PC-9 (cell line): Measurements from ENCODE around the gene OSBPL2. TPM values are rescaled to one million over a fixed set of nuclear protein-coding genes. Genes with fewer than 3 reads are reported as not detected.

Source experiments
- BruUV-seq: library from RNA; stranded (reverse); fragments of 400-500 nt; replicated peaks from 2 replicates; lab custom pipeline; 2021; lab: Mats Ljungman, UMichigan
- CTCF ChIA-PET: fragments of 300-600 bp; sonication (Branson Sonifier 250); formaldehyde crosslinking; loops from one replicate; lab custom pipeline; 2022; ENCODE audit warnings: antibody characterized with exemption; lab: Charles Lee
- POLR2A ChIA-PET: fragments of 300-600 bp; sonication (Branson Sonifier 250); formaldehyde crosslinking; loops from one replicate; lab custom pipeline; 2022; ENCODE audit warnings: antibody characterized with exemption; ENCODE audit not compliant: unreplicated experiment; lab: Charles Lee
- DNase-seq, 2 experiments: peaks; one replicate each; pipeline versions ENCODE4 v3.0.0 to v3.0.0-alpha.2; 2015 to 2022; ENCODE audit warnings: mixed read lengths in 1 of 2
- H2AFZ ChIP-seq: fragments of 200-600 bp; sonication (generic); 2 replicates; pipeline ENCODE4 v1.8.1; 2017; ENCODE audit warnings: antibody characterized with exemption
- H3F3A ChIP-seq: fragments of 200-600 bp; sonication (generic); 2 replicates; pipeline ENCODE4 v1.8.1; 2017; ENCODE audit warnings: antibody characterized with exemption, mild to moderate bottlenecking, low read depth; ENCODE audit not compliant: insufficient read depth
- H3K27ac ChIP-seq: fragments of 200-600 bp; sonication (generic); 2 replicates; pipeline ENCODE4 v1.6.1; 2016; ENCODE audit warnings: mixed run types
- H3K27me3 ChIP-seq: fragments of 200-600 bp; sonication (generic); 2 replicates; pipeline ENCODE4 v1.6.1; 2016; ENCODE audit warnings: low read depth, mixed run types; ENCODE audit not compliant: insufficient read depth
- H3K36me3 ChIP-seq: fragments of 200-600 bp; sonication (generic); 2 replicates; pipeline ENCODE4 v1.6.1; 2016; ENCODE audit warnings: low read depth, mixed run types
- H3K4me1 ChIP-seq: fragments of 200-600 bp; sonication (generic); replicated peaks from 2 replicates; pipeline ENCODE4 v1.6.1; 2016; ENCODE audit warnings: mixed run types; ENCODE audit not compliant: insufficient read depth
- H3K4me2 ChIP-seq: fragments of 200-600 bp; sonication (generic); 2 replicates; pipeline ENCODE4 v1.6.1; 2017; ENCODE audit warnings: mixed run types
- H3K4me3 ChIP-seq: fragments of 200-600 bp; sonication (generic); 2 replicates; pipeline ENCODE4 v1.6.1; 2016; ENCODE audit warnings: mixed run types
- H3K79me2 ChIP-seq: fragments of 200-600 bp; sonication (generic); 2 replicates; pipeline ENCODE4 v1.6.1; 2017; ENCODE audit warnings: low read depth, mixed run types
- H3K9me2 ChIP-seq: fragments of 200-600 bp; sonication (generic); 2 replicates; pipeline ENCODE4 v1.8.1; 2017; ENCODE audit warnings: mild to moderate bottlenecking; ENCODE audit not compliant: insufficient read depth
- H3K9me3 ChIP-seq: fragments of 200-600 bp; sonication (generic); 2 replicates; pipeline ENCODE4 v1.8.1; 2016; ENCODE audit warnings: low read depth; ENCODE audit not compliant: insufficient read depth
- H4K20me1 ChIP-seq: fragments of 200-600 bp; sonication (generic); 2 replicates; pipeline ENCODE4 v1.8.1; 2017; ENCODE audit not compliant: insufficient read depth
- CTCF ChIP-seq: fragments of 200-600 bp; sonication (generic); conservative IDR thresholded peaks from 2 replicates; pipeline ENCODE4 v1.6.1; 2017; ENCODE audit warnings: mixed run types, antibody characterized with exemption, mild to moderate bottlenecking, moderate library complexity
- EZH2 ChIP-seq: fragments of 200-600 bp; sonication (generic); IDR thresholded peaks from 2 replicates; pipeline ENCODE4 v1.8.0; 2017; ENCODE audit warnings: antibody characterized with exemption, low read depth
- intact Hi-C: fragments of 100-400 bp; cut with micrococcal nuclease; formaldehyde crosslinking; loops from one replicate; pipeline ENCODE4 v1.10.0; 2022; ENCODE audit not compliant: unreplicated experiment
- total RNA-seq: library from RNA; stranded (reverse); gene quantifications from 2 replicates; pipeline ENCODE4 v1.2.3, GENCODE V29; 2021

OSBPL2 gene
- total RNA-seq, 1 experiment from 2014 or later, result 84.8 TPM

- ChIA-PET POLR2A (interaction anchor here (0.7 kb wide), 1 partner anchor 12 kb away, joined by 3 read pairs; no protein-coding TSS in a partner anchor), CTCF (no interaction called here)
- Histone ChIP-seq H3K79me2 (no peaks in the 10 kb centered on the region), H3K4me1 (no peaks in the 10 kb centered on the region), H3K9me2 (no peaks in the 10 kb centered on the region), H3K4me2 (no peak overlapping the region), H3K4me3 (no peak overlapping the region), H4K20me1 (peaks cover 31% of the 10 kb centered on the region), H3F3A (peaks cover 9% of the 10 kb centered on the region; the same call in 1 of the 2 replicates), H3K9me3 (no peaks in the 10 kb centered on the region), H3K36me3 (peaks cover 34% of the 10 kb centered on the region), H3K27ac (no peak overlapping the region), H3K27me3 (no peaks in the 10 kb centered on the region), H2AFZ (no peak overlapping the region)
- intact Hi-C loops, result no loop called here
- BruUV-seq, result no TSS peak
- no peak for DNase-seq
- no peak for TF ChIP-seq EZH2
- no peak for TF ChIP-seq CTCF
Measured at GRCh38 chr20:62285151-62285550, 46.8 kb downstream of the OSBPL2 start.

- Histone ChIP-seq H3K9me2 (no peaks in the 10 kb centered on the region), H3K4me2 (no peak overlapping the region), H3K79me2 (no peaks in the 10 kb centered on the region), H3K36me3 (peaks cover 28% of the 10 kb centered on the region), H2AFZ (no peak overlapping the region), H3K4me3 (no peak overlapping the region), H3K27ac (no peak overlapping the region), H3K4me1 (no peaks in the 10 kb centered on the region), H4K20me1 (peaks cover 31% of the 10 kb centered on the region), H3K27me3 (no peaks in the 10 kb centered on the region), H3F3A (peaks cover 9% of the 10 kb centered on the region; the same call in 1 of the 2 replicates), H3K9me3 (no peaks in the 10 kb centered on the region)
- DNase-seq, result no peak
- ChIA-PET CTCF (no interaction called here), POLR2A (no interaction called here)
- intact Hi-C loops, result no loop called here
- no peak for TF ChIP-seq EZH2
- no peak for TF ChIP-seq CTCF
- BruUV-seq, result no TSS peak
Measured at GRCh38 chr20:62285722-62286121, 47.4 kb downstream of the OSBPL2 start.

GRCh38 chr20:62286493-62287064, 48.3 kb downstream of the OSBPL2 start:
- no TSS peak for BruUV-seq
- Histone ChIP-seq H3K9me2 (no peaks in the 10 kb centered on the region), H3K4me2 (no peak overlapping the region), H3F3A (peaks cover 9% of the 10 kb centered on the region; the same call in 1 of the 2 replicates), H4K20me1 (peaks cover 28% of the 10 kb centered on the region), H3K4me3 (no peak overlapping the region), H3K9me3 (no peaks in the 10 kb centered on the region), H3K27ac (no peak overlapping the region), H3K36me3 (peaks cover 24% of the 10 kb centered on the region), H3K79me2 (no peaks in the 10 kb centered on the region), H3K4me1 (no peaks in the 10 kb centered on the region), H2AFZ (no peak overlapping the region), H3K27me3 (no peaks in the 10 kb centered on the region)
- DNase-seq, result no peak
- ChIA-PET CTCF (no interaction called here), POLR2A (no interaction called here)
- TF ChIP-seq CTCF (no peak), EZH2 (no peak)
- intact Hi-C loops, result no loop called here
